ENCODE data around the gene MBP. TPM values are rescaled to one million over a fixed set of nuclear protein-coding genes. Genes with fewer than 3 reads are reported as not detected.
A peak's percentile ranks its signal among the peaks of the same experiment; 100 is the strongest.

Gene MBP
- total and polyA plus RNA-seq, 2 donors (not counting 1 experiment from before 2014, with no cell fraction given), result 2.3 to 3.6 TPM

DNA sequence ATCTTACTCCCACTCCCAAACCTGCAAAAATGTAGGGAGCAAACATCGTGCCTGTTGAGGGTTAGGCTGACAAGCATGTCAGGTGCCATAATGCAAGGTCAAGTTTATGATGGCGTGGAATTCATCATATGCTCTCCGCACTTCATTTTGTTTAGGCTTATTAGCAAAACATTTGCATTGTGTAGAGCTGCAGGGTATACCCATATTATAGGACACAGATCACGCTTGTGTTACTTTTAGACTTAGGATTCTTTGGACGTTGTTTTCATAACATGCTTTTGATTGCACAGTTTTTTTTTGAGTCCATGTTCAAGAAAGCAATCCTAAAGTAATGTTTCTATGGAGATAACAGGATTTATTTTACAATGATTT is 22.9 kb downstream of the MBP start:
- H3K9ac ChIP-seq (ENCODE audit: insufficient read depth, low read length), result no peak overlapping the region
- no peaks in the 10 kb centered on the region for H3K79me2 ChIP-seq (ENCODE audit: control insufficient read depth, insufficient read depth, low read length)

DNA sequence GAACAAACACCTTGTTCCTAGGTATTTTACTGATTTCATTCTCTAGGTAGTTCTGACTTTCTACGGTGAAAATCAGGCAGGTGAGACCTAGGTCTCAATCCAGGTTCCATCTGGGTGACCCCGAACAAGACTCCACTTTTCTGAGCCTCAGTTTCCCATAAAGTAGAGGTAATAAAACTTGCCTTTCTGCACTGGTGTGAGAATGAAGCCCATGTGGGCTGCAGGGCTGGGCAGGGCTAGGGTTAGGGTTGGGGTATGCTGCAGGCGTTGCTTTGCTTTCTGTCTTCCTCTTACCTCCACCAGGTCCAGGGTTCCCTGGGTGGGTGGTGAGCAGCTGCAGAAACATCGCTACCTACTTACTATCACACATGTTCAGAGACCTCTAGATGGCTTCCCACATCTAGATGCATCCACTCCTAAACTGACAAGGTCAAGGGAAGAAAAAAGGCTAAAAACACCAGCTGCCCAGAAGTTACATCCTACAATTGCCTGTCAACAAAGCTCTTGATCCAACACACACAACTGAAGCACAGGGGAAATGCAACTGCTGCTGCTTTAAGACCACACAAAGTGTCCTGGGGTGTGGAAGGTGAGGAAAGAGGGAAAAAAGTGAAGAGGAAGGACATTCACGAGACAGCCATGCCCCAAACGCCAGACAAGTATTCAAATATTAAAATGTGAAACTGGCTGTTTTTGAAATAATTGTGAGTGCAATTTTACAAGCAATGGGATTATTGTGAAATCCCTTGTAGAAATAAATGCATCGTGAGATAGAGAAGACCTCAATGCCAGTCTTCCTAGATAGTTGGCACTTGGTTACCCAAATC is 23.5 kb downstream of the MBP start:
- Histone ChIP-seq H3K9me3 (ENCODE audit: control insufficient read depth, insufficient read depth, low read depth, low read length) (no peaks in the 10 kb centered on the region), H4K20me1 (ENCODE audit: control insufficient read depth, extremely low read depth, insufficient read depth, low read length) (no peaks in the 10 kb centered on the region), H2AFZ (ENCODE audit: low read length) (no peak overlapping the region), H3K79me2 (ENCODE audit: control insufficient read depth, insufficient read depth, low read length) (no peaks in the 10 kb centered on the region), H3K4me1 (ENCODE audit: control insufficient read depth, extremely low read depth, insufficient read depth, low read length) (peaks cover 18% of the 10 kb centered on the region), H3K4me3 (replicated peaks in 1 of 4; ENCODE audit: control extremely low read depth in 1 of 4, insufficient read depth in 1 of 4, low read depth in 3 of 4, low read length in 4 of 4) (peak overlapping the region in 2 of 4 experiments; percentile 5 to 19), H3K36me3 (ENCODE audit: control insufficient read depth, insufficient read depth, low read length) (no peaks in the 10 kb centered on the region), H3K27me3 (ENCODE audit: control insufficient read depth, insufficient read depth, low read length) (no peaks in the 10 kb centered on the region), H3K9ac (ENCODE audit: insufficient read depth, low read length) (no peak overlapping the region), H3K4me2 (ENCODE audit: extremely low read depth, insufficient read depth, low read length) (peak overlapping the region; percentile 76), H3K27ac (ENCODE audit: insufficient read depth, low read length) (peak overlapping the region; percentile 50)
- TF ChIP-seq EZH2 (IDR thresholded peaks at IDR 0.05; ENCODE audit: low read length, missing control alignments), result no peak
- TF ChIP-seq, protein P1, sequence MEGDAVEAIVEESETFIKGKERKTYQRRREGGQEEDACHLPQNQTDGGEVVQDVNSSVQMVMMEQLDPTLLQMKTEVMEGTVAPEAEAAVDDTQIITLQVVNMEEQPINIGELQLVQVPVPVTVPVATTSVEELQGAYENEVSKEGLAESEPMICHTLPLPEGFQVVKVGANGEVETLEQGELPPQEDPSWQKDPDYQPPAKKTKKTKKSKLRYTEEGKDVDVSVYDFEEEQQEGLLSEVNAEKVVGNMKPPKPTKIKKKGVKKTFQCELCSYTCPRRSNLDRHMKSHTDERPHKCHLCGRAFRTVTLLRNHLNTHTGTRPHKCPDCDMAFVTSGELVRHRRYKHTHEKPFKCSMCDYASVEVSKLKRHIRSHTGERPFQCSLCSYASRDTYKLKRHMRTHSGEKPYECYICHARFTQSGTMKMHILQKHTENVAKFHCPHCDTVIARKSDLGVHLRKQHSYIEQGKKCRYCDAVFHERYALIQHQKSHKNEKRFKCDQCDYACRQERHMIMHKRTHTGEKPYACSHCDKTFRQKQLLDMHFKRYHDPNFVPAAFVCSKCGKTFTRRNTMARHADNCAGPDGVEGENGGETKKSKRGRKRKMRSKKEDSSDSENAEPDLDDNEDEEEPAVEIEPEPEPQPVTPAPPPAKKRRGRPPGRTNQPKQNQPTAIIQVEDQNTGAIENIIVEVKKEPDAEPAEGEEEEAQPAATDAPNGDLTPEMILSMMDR (conservative IDR thresholded peaks at IDR 0.05 in 1 of 2, IDR thresholded peaks at IDR 0.05 in 1 of 2; ENCODE audit: low read depth in 1 of 2, low read length in 2 of 2), result no peak
- DNase-seq (ENCODE audit: low read depth in 2 of 2), result no peak

More for the DNA sequence above, 22.9 kb downstream of the MBP start:
- Histone ChIP-seq H3K4me3 (replicated peaks in 1 of 4; ENCODE audit: control extremely low read depth in 1 of 4, insufficient read depth in 1 of 4, low read depth in 3 of 4, low read length in 4 of 4) (no peak overlapping the region), H3K9me3 (ENCODE audit: control insufficient read depth, insufficient read depth, low read depth, low read length) (no peaks in the 10 kb centered on the region), H3K4me1 (ENCODE audit: control insufficient read depth, extremely low read depth, insufficient read depth, low read length) (peaks cover 18% of the 10 kb centered on the region), H3K4me2 (ENCODE audit: extremely low read depth, insufficient read depth, low read length) (no peak overlapping the region), H2AFZ (ENCODE audit: low read length) (no peak overlapping the region), H4K20me1 (ENCODE audit: control insufficient read depth, extremely low read depth, insufficient read depth, low read length) (no peaks in the 10 kb centered on the region), H3K27me3 (ENCODE audit: control insufficient read depth, insufficient read depth, low read length) (no peaks in the 10 kb centered on the region), H3K36me3 (ENCODE audit: control insufficient read depth, insufficient read depth, low read length) (no peaks in the 10 kb centered on the region), H3K27ac (ENCODE audit: insufficient read depth, low read length) (no peak overlapping the region)
- no peak for DNase-seq (ENCODE audit: low read depth in 2 of 2)
- TF ChIP-seq, protein P1 (conservative IDR thresholded peaks at IDR 0.05 in 1 of 2, IDR thresholded peaks at IDR 0.05 in 1 of 2; ENCODE audit: low read depth in 1 of 2, low read length in 2 of 2), result no peak
- TF ChIP-seq EZH2 (IDR thresholded peaks at IDR 0.05; ENCODE audit: low read length, missing control alignments), result no peak

DNA sequence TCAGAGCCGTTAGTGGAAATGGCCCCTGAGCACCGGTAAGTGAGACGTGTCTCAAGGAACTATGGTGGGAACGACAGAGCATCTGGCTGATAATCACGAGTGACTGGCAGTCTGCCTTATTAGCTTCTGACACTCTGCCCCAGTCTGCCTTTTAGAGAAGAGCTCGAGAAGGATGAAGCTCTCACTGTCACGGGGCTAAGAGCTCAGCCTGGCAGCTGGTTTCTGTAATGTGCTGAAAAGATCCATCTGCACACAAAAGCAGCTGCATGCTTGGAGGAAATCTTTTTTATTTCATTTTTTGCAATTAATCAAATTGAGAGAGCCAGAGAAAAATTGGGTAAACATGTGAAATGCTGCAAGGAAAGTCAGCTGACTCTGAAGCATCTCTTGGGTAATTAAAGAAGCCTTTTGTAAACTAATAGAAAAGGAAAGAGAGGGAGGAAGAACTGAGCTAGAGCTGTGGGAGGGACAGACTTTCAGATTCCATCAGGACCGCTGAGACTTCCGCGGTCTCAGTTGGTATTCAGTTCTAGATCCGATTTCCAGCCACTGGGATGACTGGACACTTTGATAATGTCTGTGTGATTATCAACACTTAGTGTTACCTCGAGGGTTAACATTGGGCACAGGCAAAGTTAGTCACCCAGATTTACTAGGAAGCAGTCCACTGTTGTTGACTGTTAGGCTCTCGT is 24.4 kb downstream of the MBP start:
- DNase-seq (ENCODE audit: low read depth in 2 of 2), result peak; percentile 96 to 97
- Histone ChIP-seq H2AFZ (ENCODE audit: low read length) (peak overlapping the region; percentile 49), H3K4me2 (ENCODE audit: extremely low read depth, insufficient read depth, low read length) (peak overlapping the region; percentile 76), H3K36me3 (ENCODE audit: control insufficient read depth, insufficient read depth, low read length) (no peaks in the 10 kb centered on the region), H3K4me3 (replicated peaks in 1 of 4; ENCODE audit: control extremely low read depth in 1 of 4, insufficient read depth in 1 of 4, low read depth in 3 of 4, low read length in 4 of 4) (peak overlapping the region; percentile 5 to 40 (median 14)), H3K9me3 (ENCODE audit: control insufficient read depth, insufficient read depth, low read depth, low read length) (no peaks in the 10 kb centered on the region), H3K4me1 (ENCODE audit: control insufficient read depth, extremely low read depth, insufficient read depth, low read length) (peaks cover 22% of the 10 kb centered on the region), H3K79me2 (ENCODE audit: control insufficient read depth, insufficient read depth, low read length) (no peaks in the 10 kb centered on the region), H3K9ac (ENCODE audit: insufficient read depth, low read length) (peak overlapping the region; percentile 18), H4K20me1 (ENCODE audit: control insufficient read depth, extremely low read depth, insufficient read depth, low read length) (no peaks in the 10 kb centered on the region), H3K27ac (ENCODE audit: insufficient read depth, low read length) (peak overlapping the region; percentile 50), H3K27me3 (ENCODE audit: control insufficient read depth, insufficient read depth, low read length) (no peaks in the 10 kb centered on the region)
- TF ChIP-seq, protein P1 (conservative IDR thresholded peaks at IDR 0.05 in 1 of 2, IDR thresholded peaks at IDR 0.05 in 1 of 2; ENCODE audit: low read depth in 1 of 2, low read length in 2 of 2), result no peak
- TF ChIP-seq EZH2 (IDR thresholded peaks at IDR 0.05; ENCODE audit: low read length, missing control alignments), result no peak
